AG10803 (cell line): ENCODE results near the gene ITPR1.

Experiments
- DNase-seq: peaks from one replicate; pipeline ENCODE4 v3.0.0; 2010; ENCODE audit warnings: low read depth
- H3K4me3 ChIP-seq: 2 replicates; pipeline ENCODE4 v1.5.1; 2011; ENCODE audit warnings: mild to moderate bottlenecking, low read length, control low read depth
- CTCF ChIP-seq: conservative IDR thresholded peaks from 2 replicates; pipeline ENCODE4 v1.5.1; 2011; ENCODE audit warnings: mild to moderate bottlenecking, low read length, control low read depth, inconsistent platforms

Gene ITPR1

GRCh38 chr3:4828279-4829030, 335.3 kb downstream of the ITPR1 start:
- DNase-seq: peak; percentile 94
- no peak overlapping the region for H3K4me3 ChIP-seq
- TF ChIP-seq CTCF: no peak

- no peak for DNase-seq
- H3K4me3 ChIP-seq: no peak overlapping the region
- no peak for TF ChIP-seq CTCF
Measured at GRCh38 chr3:4829031-4829394, 335.9 kb downstream of the ITPR1 start.

- no peak for TF ChIP-seq CTCF
- peak overlapping the region; percentile 34; the same call in 1 of the 2 replicates for H3K4me3 ChIP-seq
- DNase-seq: no peak
Measured at GRCh38 chr3:4830586-4830914, 337.4 kb downstream of the ITPR1 start.

GRCh38 chr3:4831580-4831950, 338.4 kb downstream of the ITPR1 start:
- H3K4me3 ChIP-seq: no peak overlapping the region; the same call in 1 of the 2 replicates
- no peak for DNase-seq
- no peak for TF ChIP-seq CTCF

GRCh38 chr3:4833471-4833870, 340.3 kb downstream of the ITPR1 start:
- H3K4me3 ChIP-seq: no peak overlapping the region
- no peak for TF ChIP-seq CTCF
- DNase-seq: no peak

- TF ChIP-seq CTCF: no peak
- no peak for DNase-seq
- H3K4me3 ChIP-seq: no peak overlapping the region
Measured at GRCh38 chr3:4834403-4834866, 341.3 kb downstream of the ITPR1 start.

GRCh38 chr3:4835616-4836043, 342.5 kb downstream of the ITPR1 start:
- no peak for TF ChIP-seq CTCF
- no peak overlapping the region for H3K4me3 ChIP-seq
- DNase-seq: no peak
